ELF-1 (cell line): ENCODE measurements around the gene PYGO2.

Experiments
- DNase-seq: peaks from one replicate; pipeline ENCODE4 v3.0.0-alpha.2; 2016; ENCODE audit warnings: low read depth, low spot score

PYGO2 gene

DNA sequence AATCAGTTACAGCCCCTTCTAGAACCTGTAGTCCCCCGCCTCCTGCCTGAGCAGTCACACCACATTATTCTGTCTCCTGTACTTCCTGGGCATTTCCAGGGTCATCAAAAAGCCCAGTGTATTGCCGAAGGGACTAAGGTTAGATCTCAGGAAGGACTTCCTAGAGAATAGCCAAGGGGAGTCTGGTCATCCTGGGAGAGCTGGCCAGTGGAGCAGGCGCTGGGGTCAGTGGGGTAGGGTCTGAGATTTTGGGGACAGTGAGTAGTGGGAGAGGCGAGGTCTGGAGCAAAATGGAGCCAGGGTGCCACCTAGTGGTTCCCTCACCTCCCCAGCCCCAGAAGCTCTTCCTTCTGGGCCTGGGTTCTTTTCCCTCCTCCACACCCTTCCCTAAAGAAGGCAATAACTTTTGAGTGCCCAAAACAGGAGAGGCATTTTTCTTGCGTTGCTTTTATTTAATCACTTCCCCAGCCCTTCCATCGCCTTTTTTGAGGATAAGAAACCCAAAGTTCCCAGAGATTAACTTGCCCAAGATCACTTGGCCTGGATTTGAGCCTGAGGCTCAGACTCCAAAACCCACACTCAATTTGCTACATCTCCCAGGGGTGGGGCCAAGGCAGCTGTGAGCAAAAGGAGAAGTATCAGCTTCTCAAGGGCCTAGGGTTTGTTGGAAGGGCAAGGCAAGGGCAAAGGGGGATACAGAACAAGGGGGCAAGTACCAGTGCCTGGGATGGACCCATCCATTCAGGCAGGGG, 17.8 kb downstream of the PYGO2 start:
- DNase-seq = peak; percentile 78

GRCh38 chr1:154941333-154942013, 20.1 kb downstream of the PYGO2 start:
- DNase-seq = peak; percentile 68

- DNase-seq = no peak
These were observed 20.9 kb downstream of the PYGO2 start for GRCh38 chr1:154940651-154941194.

- DNase-seq = peak; percentile 78
These were observed 21.4 kb downstream of the PYGO2 start for GRCh38 chr1:154940213-154940560.

DNA sequence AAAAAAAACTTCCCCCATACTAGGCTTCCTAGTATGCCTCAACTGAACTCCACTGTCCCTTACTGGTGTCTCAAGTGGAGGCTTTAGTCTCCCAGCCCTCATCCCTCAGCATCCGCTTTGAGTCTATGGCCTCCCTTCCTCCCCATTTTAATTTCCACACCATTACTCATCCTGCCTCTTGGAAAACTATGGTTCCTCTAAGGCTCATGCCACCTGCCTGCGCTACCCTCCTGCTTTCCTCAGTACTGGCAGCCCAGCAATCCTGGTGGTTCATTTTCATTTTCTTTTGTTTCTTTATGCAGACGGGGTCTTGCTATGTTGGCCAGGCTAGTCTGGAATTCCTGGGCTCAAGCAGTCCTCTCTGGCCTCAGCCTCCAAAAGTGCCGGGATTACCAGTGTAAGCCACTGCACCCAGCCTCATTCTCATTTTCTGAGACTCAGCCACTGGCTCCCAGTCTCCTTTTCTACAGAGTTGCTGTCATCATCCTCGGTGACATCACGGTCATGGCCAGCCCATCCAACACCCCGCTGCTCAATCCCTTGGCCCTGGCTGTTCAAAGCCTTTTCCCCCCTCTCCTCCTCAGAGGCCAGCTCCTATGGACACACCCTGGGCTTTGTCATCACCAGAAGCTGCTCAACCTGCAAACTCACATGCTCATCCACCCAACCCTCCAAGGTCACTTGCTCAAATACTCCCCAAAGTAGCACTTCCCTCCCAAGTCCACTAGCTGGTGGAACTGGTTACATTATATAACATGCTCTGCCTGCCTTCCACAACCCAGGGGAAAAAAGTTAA, 22.8 kb downstream of the PYGO2 start:
- DNase-seq = no peak

DNA sequence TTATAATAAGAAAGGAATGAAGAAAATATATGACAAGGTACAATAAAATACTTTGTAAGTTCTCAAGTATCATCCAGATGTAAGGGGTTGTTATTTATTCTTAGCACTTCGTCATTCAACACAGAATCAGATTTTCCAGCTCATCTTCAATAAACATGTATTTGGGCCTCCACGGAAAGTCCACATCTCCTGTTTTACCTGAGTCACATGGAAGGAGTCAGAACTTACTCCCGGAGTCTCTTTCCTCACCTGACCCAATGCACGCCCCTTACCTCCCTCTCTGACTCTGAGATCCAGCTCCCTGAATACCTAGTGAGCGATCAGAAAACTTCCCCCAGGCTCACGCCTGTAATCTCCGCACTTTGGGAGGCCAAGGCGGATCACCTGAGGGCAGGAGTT, 23.6 kb downstream of the PYGO2 start:
- no peak for DNase-seq

DNA sequence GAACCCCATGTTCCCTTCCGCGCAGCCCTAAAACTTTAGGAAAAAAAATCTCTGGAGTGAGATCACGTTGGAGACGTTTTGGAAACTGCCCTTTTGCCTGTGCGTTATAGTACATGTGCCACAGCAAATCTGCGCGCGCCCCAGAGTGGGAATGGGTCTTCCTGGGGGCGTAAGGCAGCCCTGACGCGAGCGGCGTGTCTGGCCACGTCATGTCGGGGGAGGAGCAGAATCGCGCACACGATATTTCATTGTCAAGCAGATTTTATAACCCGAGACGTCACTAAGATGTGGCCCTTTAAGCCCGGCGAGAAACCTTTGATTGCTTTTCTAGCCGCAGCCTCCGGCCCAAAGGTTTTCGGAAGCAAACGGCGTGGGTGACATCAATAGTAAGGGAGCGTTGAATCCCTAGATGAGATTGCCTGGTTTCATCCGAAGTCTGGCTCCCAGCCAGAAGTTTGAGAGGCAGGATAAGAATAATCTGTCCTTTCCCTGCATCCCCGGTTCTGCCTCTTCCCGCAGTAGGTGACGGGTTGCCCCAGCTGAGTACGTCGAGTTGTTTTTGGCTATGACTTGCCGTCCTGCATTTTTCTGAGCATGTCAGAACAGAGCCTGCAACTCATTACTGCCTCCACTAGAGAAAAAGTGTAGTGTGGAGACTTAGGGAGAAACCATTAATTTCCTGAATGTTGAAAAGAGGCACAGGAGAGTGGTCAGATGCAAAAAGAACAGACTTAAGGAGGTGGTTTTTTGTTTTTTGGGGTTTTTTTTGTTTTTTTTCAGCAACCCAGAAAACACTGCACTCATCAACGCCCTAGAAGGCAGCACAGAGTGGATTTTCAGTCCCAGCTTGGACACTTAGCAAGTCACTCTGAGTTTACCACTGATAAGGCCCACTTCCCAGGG, 24.2 kb downstream of the PYGO2 start:
- peak; percentile 95 for DNase-seq

- peak; percentile 97 for DNase-seq
These were observed 25.0 kb downstream of the PYGO2 start, which contains the start of gene PMVK for GRCh38 chr1:154936555-154937084. Gene PMVK (minus strand): TSS chr1:154936719. CDS start chr1:154936685, 34 bp downstream.

GRCh38 chr1:154935749-154936554, 25.6 kb downstream of the PYGO2 start:
- DNase-seq = no peak

GRCh38 chr1:154934358-154934948, 27.1 kb downstream of the PYGO2 start:
- DNase-seq = no peak

- DNase-seq = no peak
These were observed 29.6 kb downstream of the PYGO2 start for GRCh38 chr1:154931940-154932487.

GRCh38 chr1:154926201-154926600, 35.4 kb downstream of the PYGO2 start:
- no peak for DNase-seq

DNA sequence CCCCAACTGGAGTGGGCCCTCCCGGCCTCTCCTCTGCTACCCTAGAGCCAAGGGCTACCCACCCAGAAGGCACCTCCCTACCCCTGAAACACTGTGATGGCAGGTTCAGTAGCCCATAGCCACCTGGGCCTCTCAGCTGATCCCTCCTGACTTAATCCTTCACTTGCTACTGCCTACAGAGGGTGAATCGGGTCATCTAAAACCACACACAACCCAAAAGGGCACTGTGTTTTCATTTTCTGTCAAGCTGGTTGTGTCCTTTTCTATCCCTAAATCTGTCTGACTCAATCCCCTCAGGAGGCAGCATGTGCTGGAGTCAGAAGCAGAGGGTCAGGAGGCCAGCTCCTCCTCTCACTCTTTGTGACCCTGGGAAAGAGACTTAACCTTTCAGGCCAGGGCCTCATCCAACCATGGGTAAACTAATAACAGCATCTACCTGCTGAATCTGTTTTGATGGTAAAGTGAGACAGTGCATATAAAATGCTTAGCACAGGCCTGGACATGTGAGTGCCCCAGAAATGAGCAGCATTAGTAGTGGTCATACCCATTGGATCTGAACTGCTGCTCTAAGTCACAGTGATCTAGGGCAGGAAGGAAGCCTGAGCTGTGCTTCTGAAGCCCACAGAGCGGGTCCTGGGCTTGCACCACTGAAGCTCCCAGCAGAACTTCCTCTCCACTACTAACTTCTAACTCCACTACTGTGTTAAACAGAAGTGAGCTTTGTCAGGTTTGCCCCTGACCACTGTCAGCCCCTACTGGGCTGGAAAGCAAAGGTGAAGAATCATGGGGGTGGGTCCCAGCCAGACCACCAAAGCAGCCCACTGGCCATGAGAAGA, 36.0 kb downstream of the PYGO2 start:
- DNase-seq = no peak

- no peak for DNase-seq
These were observed 37.9 kb downstream of the PYGO2 start for GRCh38 chr1:154923695-154924094.

DNA sequence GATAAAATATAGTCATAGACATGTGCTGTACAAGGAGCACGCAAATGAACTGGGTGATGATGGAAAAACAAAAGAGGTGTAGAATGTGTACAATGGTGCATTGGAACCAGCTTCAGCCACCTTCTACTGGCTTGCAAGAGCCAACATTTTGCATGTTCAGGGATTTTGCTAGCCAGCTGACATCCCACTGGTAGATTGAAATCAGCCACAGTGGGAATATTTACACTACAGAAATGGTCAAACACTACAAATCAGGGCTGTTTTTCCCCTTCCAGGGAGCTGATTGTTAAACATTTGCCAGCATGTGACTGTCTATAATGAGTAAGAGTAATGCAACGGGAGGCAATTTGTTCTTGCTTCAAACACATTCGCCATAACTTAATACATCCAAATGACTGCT, 48.3 kb downstream of the PYGO2 start:
- DNase-seq = no peak

GRCh38 chr1:154912755-154913154, 48.8 kb downstream of the PYGO2 start:
- DNase-seq = no peak

- DNase-seq = no peak
These were observed 49.7 kb downstream of the PYGO2 start for GRCh38 chr1:154911691-154912550.
